Umbilical cord (tissue), 2 donors: ENCODE results near the gene SREK1IP1. TPM values are rescaled to one million over a fixed set of nuclear protein-coding genes. Genes with fewer than 3 reads are reported as not detected.

ENCODE experiments used
- DNase-seq: peaks from one replicate; pipeline ENCODE4 v3.0.0-alpha.2; 2015; ENCODE audit warnings: low spot score
- total RNA-seq: library from RNA; depleted of rRNA; stranded (reverse); fragments of >200 nt; gene quantifications from one replicate; pipeline ENCODE4 v1.2.3, GENCODE V29; 2014; ENCODE audit warnings: low replicate concordance; ENCODE audit not compliant: insufficient read depth

The SREK1IP1 gene
- total RNA-seq, 1 donor from 2014 or later = 14.4 TPM

DNA sequence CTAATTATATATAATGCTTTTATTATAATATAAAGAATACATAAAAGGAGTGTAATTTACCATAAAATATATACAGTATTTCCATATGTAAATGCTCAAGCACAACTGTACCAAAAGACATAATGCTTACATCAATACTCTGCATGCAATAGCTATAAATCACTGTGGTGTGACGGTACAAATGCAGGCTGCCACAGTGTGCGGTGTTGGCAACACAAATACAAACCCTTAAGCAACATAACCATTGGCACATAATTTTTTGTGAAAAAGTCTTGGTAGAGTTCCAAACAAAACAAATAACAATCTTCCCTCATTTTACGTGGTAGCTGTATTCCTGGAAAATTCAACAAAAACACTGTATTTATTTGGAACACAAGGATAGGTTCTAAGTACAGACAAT is 80.1 kb downstream of the SREK1IP1 start:
- DNase-seq = no peak

DNA sequence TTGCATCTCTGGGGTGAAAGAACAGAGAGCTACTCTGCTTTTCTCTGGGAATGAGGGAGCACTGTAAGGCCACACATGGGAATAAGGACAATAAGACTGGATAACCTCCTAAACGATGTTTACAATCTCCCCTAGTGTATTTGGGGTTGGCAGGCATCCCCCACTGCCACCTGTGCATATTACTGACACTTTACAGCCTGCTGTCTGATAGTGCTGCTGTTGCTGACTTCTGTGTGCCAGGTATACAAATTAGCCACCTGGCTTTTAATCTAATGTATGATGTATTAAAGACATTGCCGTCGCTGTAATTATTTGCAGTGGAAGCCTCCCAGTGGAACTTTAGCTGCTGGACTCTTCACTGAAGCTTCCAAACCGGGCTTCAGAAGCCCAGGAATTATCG is 82.6 kb downstream of the SREK1IP1 start:
- no peak for DNase-seq

DNA sequence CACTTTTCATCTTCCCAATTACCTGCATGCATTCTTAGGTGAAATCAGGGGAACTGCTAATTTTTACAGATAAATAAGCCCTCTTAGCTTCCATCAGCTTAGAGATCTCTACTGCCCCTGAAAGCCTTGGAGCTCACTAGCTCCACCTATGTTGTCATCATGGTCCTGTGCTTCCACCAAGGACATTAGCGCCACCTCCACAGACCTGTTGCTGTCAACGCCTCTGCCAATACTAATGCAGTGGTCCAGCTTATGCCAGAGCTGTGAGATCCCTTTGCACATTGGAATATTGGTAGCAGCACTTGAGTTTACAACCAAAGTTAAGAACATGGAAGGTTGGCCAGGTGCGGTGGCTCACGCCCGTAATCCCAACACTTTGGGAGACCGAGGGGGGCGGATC is 85.9 kb downstream of the SREK1IP1 start:
- no peak for DNase-seq

DNA sequence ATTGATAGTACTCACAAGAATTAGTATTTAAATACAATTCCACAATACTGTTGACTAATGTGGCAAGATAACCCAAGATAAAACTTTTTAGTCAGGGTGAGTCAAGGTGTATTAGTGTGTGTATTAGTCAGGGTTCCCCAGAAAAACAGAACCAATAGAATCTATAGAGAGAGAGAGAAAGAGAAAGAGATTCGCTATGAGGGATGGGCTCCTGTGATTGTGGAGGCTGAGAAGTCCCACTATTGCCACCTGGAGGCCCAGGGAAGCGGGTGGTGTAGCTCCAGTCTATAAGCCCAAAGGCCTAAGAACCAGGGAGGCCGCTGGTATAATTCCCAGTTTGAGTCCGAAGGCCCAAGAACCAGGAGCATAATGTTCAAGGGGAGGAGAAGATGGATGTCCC is 88.2 kb downstream of the SREK1IP1 start:
- DNase-seq = no peak

DNA sequence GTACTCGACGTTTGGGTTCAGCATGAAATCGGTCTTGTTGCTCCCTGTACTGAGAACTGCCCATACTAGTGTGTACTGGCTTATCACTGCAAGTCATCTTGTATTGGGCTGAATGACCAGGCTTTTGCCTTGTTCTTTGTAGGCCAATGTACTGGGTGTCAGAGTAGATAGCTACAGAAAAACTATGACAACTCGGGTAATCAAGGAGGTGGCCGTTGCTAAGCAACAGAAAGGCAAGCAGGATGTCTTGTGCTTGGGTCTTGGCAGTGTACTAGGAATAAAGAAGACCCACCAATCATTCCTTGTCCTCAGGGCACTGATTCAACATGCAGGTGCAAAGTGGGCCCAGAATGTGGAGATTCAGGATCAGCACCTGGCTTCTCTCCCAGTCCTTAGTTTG is 90.1 kb downstream of the SREK1IP1 start:
- no peak for DNase-seq

DNA sequence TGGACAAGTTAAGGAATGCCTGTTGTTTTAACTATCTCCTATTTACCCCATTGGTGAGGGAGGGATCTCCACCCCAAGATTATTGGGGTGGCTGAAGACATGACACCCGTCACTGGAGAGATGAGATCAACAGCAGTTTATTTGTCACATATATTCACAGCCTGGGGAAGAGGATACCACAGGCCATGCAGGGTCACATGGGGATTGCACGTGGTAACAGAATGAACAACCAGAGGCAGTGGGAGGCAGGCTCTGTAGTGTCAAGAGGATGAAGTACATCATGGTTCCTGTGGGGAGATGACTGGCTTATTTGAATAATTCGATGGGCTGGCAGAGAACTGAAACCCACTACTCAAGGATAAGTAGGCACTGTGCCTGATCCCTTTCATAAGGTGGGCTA is 96.8 kb downstream of the SREK1IP1 start:
- no peak for DNase-seq

DNA sequence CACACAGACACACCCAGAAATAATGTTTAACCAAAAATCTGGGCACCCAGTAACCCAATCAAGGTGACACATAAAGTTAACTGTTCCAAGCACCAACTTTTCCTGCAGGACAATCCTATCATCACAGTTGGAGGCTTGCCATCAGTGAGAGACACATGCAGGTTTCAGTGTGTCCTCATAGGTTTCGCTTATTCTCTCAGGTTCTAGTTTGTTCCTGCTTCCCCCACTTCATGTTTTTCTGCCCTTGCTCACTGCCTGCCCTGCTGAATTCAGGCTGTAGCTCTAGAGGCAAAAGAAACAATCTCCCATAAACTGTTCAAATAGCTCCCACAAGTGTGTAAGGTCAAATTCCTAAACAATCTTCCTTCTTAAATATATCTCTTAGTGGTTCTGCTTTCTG is 98.2 kb downstream of the SREK1IP1 start:
- no peak for DNase-seq

Other genes with a start within 250 kb of the SREK1IP1 start
- gene SHISAL2B, start 78.2 kb downstream of the SREK1IP1 start, total RNA-seq = not detected
- gene CWC27, start 239 bp upstream of the SREK1IP1 start, total RNA-seq = 15.2 TPM